SK-N-SH (cell line): ENCODE measurements around the gene PRMT5. TPM values are rescaled to one million over a fixed set of nuclear protein-coding genes. Genes with fewer than 3 reads are reported as not detected.

Experiments used
- CTCF ChIA-PET: fragments of 300-600, 350-600 bp; formaldehyde crosslinking; extraction: SDS; loops from one replicate; lab custom pipeline; 2021; lab: Yijun Ruan, JAX
- POLR2A ChIA-PET: fragments of 350-600 bp; sonication (Branson Sonifier 250); formaldehyde crosslinking; extraction: SDS; loops from one replicate; lab custom pipeline; 2020; ENCODE audit warnings: antibody characterized with exemption, inconsistent platforms; lab: Yijun Ruan, JAX
- DNase-seq: peaks from one replicate; pipeline ENCODE4 v3.0.0; 2012
- H2AFZ ChIP-seq: fragments of 200-600 bp; sonication (generic); 2 replicates; pipeline ENCODE4 v1.8.1; 2016; ENCODE audit warnings: antibody characterized with exemption, mild to moderate bottlenecking, low read depth
- H3F3A ChIP-seq: fragments of 200-600 bp; sonication (generic); replicated peaks from 2 replicates; pipeline ENCODE3; 2016; ENCODE audit warnings: antibody characterized with exemption, mild to moderate bottlenecking; ENCODE audit not compliant: insufficient read depth
- H3K27ac ChIP-seq, 2 experiments: fragments of 200-500 bp in 1 of 2; fragments of 200-600 bp in 1 of 2; sonication (Bioruptor generic) in 1 of 2; sonication (generic), shearing (Covaris generic) in 1 of 2; 2 replicates each; pipeline versions ENCODE4 v1.5.1 to v1.6.1; 2014 to 2016; ENCODE audit warnings: low read depth in 2 of 2, inconsistent platforms in 1 of 2, low read length in 1 of 2, mild to moderate bottlenecking in 1 of 2, mixed read lengths in 1 of 2
- H3K27me3 ChIP-seq: fragments of 200-600 bp; sonication (generic), shearing (Covaris generic); 2 replicates; pipeline ENCODE4 v1.6.1; 2016; ENCODE audit warnings: mixed run types; ENCODE audit not compliant: insufficient read depth
- H3K36me3 ChIP-seq, 2 experiments: fragments of 200-500 bp in 1 of 2; fragments of 200-600 bp in 1 of 2; sonication (Bioruptor generic) in 1 of 2; sonication (generic) in 1 of 2; replicated peaks in 1 of 2; 2 replicates each; pipeline versions ENCODE3 to v1.5.1; 2014 to 2016; ENCODE audit warnings: low read length in 1 of 2, mild to moderate bottlenecking in 1 of 2; ENCODE audit not compliant: insufficient read depth in 2 of 2, control insufficient read depth in 1 of 2
- H3K4me1 ChIP-seq, 2 experiments: fragments of 200-500 bp in 1 of 2; fragments of 200-600 bp in 1 of 2; sonication (Bioruptor generic) in 1 of 2; sonication (generic), shearing (Covaris generic) in 1 of 2; 2 replicates each; pipeline versions ENCODE4 v1.5.1 to v1.6.1; 2014 to 2016; ENCODE audit warnings: low read depth in 1 of 2, low read length in 1 of 2, mixed run types in 1 of 2; ENCODE audit not compliant: insufficient read depth in 2 of 2, control insufficient read depth in 1 of 2
- H3K4me2 ChIP-seq: fragments of 200-600 bp; sonication (generic), shearing (Covaris generic); 2 replicates; pipeline ENCODE4 v1.6.1; 2017; ENCODE audit warnings: mixed run types
- H3K4me3 ChIP-seq, 2 experiments: fragments of 200-500 bp in 1 of 2; fragments of 200-600 bp in 1 of 2; sonication (Bioruptor generic) in 1 of 2; sonication (generic), shearing (Covaris generic) in 1 of 2; 2 replicates each; pipeline versions ENCODE4 v1.5.1 to v1.8.1; 2014 to 2016; ENCODE audit warnings: low read depth in 2 of 2, inconsistent platforms in 1 of 2, low read length in 1 of 2, mild to moderate bottlenecking in 1 of 2, mixed read lengths in 1 of 2, moderate library complexity in 1 of 2
- H3K79me2 ChIP-seq: fragments of 200-600 bp; sonication (generic); 2 replicates; pipeline ENCODE4 v1.8.1; 2017; ENCODE audit warnings: mild to moderate bottlenecking; ENCODE audit not compliant: insufficient read depth
- H3K9ac ChIP-seq: fragments of 200-600 bp; sonication (generic); 2 replicates; pipeline ENCODE4 v1.6.1; 2017; ENCODE audit warnings: mixed run types
- H3K9me2 ChIP-seq: fragments of 200-600 bp; sonication (generic); 2 replicates; pipeline ENCODE4 v1.6.1; 2017; ENCODE audit warnings: mixed run types
- H3K9me3 ChIP-seq: fragments of 200-600 bp; sonication (generic); 2 replicates; pipeline ENCODE4 v1.6.1; 2017; ENCODE audit warnings: mixed run types, mild to moderate bottlenecking, moderate library complexity
- H4K20me1 ChIP-seq: fragments of 200-600 bp; sonication (generic); 2 replicates; pipeline ENCODE4 v1.6.1; 2017; ENCODE audit warnings: mild to moderate bottlenecking, mixed run types; ENCODE audit not compliant: insufficient read depth
- FOSL2 ChIP-seq: IDR thresholded peaks from 2 replicates; pipeline ENCODE4 v1.4.0; 2012; ENCODE audit warnings: low read depth, mild to moderate bottlenecking, moderate library complexity, borderline replicate concordance
- FOXJ3 ChIP-seq: sonication (generic); formaldehyde crosslinking; IDR thresholded peaks from 2 replicates; pipeline ENCODE4 v1.5.1; 2020; ENCODE audit warnings: mild to moderate bottlenecking, missing genetic modification reagents
- GATA2 ChIP-seq: sonication (generic); formaldehyde crosslinking; IDR thresholded peaks from 2 replicates; pipeline ENCODE4 v1.5.0; 2020; ENCODE audit warnings: mild to moderate bottlenecking, missing genetic modification reagents
- JUND ChIP-seq: IDR thresholded peaks from 2 replicates; pipeline ENCODE4 v1.4.0; 2012
- RXRA ChIP-seq: IDR thresholded peaks from 2 replicates; pipeline ENCODE4 v1.4.0; 2012; ENCODE audit warnings: low read depth, mild to moderate bottlenecking, borderline replicate concordance
- SIN3A ChIP-seq: IDR thresholded peaks from 2 replicates; pipeline ENCODE4 v1.6.1; 2012; ENCODE audit warnings: low read depth, mild to moderate bottlenecking, low read length, moderate library complexity, borderline replicate concordance
- SMC3 ChIP-seq: IDR thresholded peaks from 2 replicates; pipeline ENCODE4 v1.6.1; 2012; ENCODE audit warnings: low read depth, low read length, improper control_type of control experiment
- TCF12 ChIP-seq: IDR thresholded peaks from 2 replicates; pipeline ENCODE4 v1.4.0; 2012
- YY1 ChIP-seq: IDR thresholded peaks from 2 replicates; pipeline ENCODE4 v1.4.0; 2012; ENCODE audit warnings: low read depth, mild to moderate bottlenecking
- WGBS: methylation state at CpG from one replicate; pipeline ENCODE4 v1.1.6; 2017; ENCODE audit warnings: low lambda C conversion rate; 5-methylcytosine and 5-hydroxymethylcytosine counted together
- polyA plus RNA-seq, 3 experiments: library from polyadenylated mRNA; depleted of rRNA; stranded (reverse); fragments of >200 nt; gene quantifications; 2 replicates each; pipeline ENCODE4 v1.2.3, GENCODE V29; 2012
- TF ChIP-seq, protein P1 (sequence below): IDR thresholded peaks from 2 replicates; pipeline ENCODE4 v1.6.1; 2012; ENCODE audit warnings: mild to moderate bottlenecking, low read depth, low read length, moderate library complexity
- TF ChIP-seq, protein P2 (sequence below): IDR thresholded peaks from 2 replicates; pipeline ENCODE4 v1.4.0; 2012; ENCODE audit warnings: low read depth
- TF ChIP-seq, protein P3 (sequence below): IDR thresholded peaks from 2 replicates; pipeline ENCODE4 v1.4.0; 2012; ENCODE audit warnings: low read depth, borderline replicate concordance
- TF ChIP-seq, protein P4 (sequence below): IDR thresholded peaks from 2 replicates; pipeline ENCODE4 v1.4.0; 2012; ENCODE audit warnings: low read depth, borderline replicate concordance

The PRMT5 gene
- polyA plus RNA-seq, 1 of the 3 experiments (the other 2 are of a cell fraction), result 132 TPM

DNA sequence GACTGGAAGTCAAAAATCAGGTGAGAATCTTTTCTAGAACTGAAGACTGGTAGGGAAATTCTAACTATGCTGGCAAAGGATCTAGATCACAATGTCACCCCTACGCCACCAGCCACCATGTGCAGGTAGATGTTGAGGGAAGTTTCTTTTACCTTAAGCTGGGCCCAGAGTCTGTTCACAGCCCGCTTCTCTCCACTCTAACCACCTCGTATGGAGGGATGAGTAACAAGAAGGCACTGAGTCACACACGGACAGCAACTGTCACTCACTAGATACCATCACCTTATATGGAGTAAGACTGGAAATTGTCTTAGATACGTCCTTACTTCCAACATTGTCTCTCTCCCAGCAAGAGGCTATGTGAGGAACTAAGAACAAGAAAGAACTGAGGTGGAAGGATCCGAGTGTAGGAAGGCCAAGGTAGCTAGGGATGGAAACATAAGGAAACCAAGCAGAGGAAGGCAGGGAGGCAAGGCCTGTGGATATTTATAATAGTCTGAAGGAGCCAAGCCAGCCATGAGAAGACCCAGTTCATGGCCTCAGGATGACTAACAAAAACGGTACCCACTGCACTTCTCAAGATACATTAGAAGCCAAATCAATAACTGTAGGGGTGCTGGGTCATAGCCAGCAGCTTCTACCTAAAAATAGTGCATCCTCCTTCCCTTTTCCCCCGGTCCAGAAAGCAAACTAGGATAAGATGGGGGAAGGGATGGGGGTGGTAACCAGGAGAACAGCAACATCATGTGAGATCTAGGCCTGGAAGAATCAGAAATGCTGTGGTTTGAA, 30.7 kb downstream of the PRMT5 start (continued):
- TF ChIP-seq, protein P1, sequence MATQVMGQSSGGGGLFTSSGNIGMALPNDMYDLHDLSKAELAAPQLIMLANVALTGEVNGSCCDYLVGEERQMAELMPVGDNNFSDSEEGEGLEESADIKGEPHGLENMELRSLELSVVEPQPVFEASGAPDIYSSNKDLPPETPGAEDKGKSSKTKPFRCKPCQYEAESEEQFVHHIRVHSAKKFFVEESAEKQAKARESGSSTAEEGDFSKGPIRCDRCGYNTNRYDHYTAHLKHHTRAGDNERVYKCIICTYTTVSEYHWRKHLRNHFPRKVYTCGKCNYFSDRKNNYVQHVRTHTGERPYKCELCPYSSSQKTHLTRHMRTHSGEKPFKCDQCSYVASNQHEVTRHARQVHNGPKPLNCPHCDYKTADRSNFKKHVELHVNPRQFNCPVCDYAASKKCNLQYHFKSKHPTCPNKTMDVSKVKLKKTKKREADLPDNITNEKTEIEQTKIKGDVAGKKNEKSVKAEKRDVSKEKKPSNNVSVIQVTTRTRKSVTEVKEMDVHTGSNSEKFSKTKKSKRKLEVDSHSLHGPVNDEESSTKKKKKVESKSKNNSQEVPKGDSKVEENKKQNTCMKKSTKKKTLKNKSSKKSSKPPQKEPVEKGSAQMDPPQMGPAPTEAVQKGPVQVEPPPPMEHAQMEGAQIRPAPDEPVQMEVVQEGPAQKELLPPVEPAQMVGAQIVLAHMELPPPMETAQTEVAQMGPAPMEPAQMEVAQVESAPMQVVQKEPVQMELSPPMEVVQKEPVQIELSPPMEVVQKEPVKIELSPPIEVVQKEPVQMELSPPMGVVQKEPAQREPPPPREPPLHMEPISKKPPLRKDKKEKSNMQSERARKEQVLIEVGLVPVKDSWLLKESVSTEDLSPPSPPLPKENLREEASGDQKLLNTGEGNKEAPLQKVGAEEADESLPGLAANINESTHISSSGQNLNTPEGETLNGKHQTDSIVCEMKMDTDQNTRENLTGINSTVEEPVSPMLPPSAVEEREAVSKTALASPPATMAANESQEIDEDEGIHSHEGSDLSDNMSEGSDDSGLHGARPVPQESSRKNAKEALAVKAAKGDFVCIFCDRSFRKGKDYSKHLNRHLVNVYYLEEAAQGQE, result no peak
- TF ChIP-seq TCF12, result peak; percentile 5; the same call in 1 of the 2 replicates
- TF ChIP-seq, protein P2, sequence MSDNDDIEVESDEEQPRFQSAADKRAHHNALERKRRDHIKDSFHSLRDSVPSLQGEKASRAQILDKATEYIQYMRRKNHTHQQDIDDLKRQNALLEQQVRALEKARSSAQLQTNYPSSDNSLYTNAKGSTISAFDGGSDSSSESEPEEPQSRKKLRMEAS, result peak; percentile 39; the same call in 1 of the 2 replicates

DNA sequence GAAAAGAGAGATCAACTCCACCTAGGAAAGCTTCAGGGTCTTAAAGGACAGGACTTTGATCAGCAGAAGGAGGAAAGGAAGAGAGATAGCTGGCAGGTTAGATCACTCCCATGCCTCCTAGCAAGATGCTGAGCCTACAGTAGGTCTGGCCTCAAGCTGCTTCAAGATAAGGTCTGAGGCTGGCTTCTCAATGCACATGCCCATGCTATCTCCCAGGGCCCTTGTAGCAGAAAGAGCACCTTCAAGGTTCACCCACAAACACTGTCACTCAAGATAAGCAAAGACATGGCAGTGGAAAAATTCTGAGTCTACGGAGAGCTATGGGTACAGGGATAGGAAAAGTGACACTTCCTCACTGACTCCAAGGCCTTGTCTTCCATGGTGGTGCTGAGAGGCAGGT, 31.8 kb downstream of the PRMT5 start:
- DNase-seq, result no peak
- Histone ChIP-seq H3K4me2 (no peak overlapping the region), H2AFZ (no peak overlapping the region), H3K27ac (peak overlapping the region in 1 of 2 experiments; percentile 62; a peak in 1 of 4 replicates), H3K27me3 (no peaks in the 10 kb centered on the region), H3K9me2 (no peaks in the 10 kb centered on the region), H3K9ac (no peak overlapping the region), H3K4me1 (peaks cover 0 to 14% of the 10 kb centered on the region in 2 experiments; a peak in 3 of 4 replicates), H3K4me3 (no peak overlapping the region), H3F3A (peaks cover 15% of the 10 kb centered on the region), H4K20me1 (no peaks in the 10 kb centered on the region), H3K36me3 (peaks cover 1 to 24% of the 10 kb centered on the region in 2 experiments), H3K79me2 (no peaks in the 10 kb centered on the region), H3K9me3 (no peaks in the 10 kb centered on the region)
- 100% methylated on average over 1 of the region's 1 CpG for WGBS
- TF ChIP-seq SIN3A (no peak), GATA2 (CRISPR knock-in tag) (no peak), FOXJ3 (CRISPR knock-in tag) (no peak), RXRA (no peak), FOSL2 (no peak), SMC3 (no peak), JUND (no peak), YY1 (no peak)
- TF ChIP-seq, protein P3, sequence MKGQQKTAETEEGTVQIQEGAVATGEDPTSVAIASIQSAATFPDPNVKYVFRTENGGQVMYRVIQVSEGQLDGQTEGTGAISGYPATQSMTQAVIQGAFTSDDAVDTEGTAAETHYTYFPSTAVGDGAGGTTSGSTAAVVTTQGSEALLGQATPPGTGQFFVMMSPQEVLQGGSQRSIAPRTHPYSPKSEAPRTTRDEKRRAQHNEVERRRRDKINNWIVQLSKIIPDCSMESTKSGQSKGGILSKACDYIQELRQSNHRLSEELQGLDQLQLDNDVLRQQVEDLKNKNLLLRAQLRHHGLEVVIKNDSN, result no peak
- TF ChIP-seq, protein P2, result no peak
- TF ChIP-seq, protein P4, sequence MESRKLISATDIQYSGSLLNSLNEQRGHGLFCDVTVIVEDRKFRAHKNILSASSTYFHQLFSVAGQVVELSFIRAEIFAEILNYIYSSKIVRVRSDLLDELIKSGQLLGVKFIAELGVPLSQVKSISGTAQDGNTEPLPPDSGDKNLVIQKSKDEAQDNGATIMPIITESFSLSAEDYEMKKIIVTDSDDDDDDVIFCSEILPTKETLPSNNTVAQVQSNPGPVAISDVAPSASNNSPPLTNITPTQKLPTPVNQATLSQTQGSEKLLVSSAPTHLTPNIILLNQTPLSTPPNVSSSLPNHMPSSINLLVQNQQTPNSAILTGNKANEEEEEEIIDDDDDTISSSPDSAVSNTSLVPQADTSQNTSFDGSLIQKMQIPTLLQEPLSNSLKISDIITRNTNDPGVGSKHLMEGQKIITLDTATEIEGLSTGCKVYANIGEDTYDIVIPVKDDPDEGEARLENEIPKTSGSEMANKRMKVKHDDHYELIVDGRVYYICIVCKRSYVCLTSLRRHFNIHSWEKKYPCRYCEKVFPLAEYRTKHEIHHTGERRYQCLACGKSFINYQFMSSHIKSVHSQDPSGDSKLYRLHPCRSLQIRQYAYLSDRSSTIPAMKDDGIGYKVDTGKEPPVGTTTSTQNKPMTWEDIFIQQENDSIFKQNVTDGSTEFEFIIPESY, result no peak
- ChIA-PET POLR2A (interaction anchor here (0.7 kb wide), 1 partner anchor 44 kb away, joined by 3 read pairs; no protein-coding TSS in a partner anchor), CTCF (interaction anchor here (0.9 to 3.0 kb wide), 5 partner anchors 11 to 42 kb away, joined by 3 to 25 read pairs (median 4); partner anchors contain the start of gene LRP10)
